ENCODE measurements around the gene ZNF296. TPM values are rescaled to one million over a fixed set of nuclear protein-coding genes. Genes with fewer than 3 reads are reported as not detected.

The ZNF296 gene
- total RNA-seq, 4 donors from 2014 or later, result 2.1 to 5.5 (median 5.4) TPM; not detected in 1

GRCh38 chr19:45115809-45116615 is 39.7 kb upstream of the ZNF296 start:
- TF ChIP-seq, protein P1, sequence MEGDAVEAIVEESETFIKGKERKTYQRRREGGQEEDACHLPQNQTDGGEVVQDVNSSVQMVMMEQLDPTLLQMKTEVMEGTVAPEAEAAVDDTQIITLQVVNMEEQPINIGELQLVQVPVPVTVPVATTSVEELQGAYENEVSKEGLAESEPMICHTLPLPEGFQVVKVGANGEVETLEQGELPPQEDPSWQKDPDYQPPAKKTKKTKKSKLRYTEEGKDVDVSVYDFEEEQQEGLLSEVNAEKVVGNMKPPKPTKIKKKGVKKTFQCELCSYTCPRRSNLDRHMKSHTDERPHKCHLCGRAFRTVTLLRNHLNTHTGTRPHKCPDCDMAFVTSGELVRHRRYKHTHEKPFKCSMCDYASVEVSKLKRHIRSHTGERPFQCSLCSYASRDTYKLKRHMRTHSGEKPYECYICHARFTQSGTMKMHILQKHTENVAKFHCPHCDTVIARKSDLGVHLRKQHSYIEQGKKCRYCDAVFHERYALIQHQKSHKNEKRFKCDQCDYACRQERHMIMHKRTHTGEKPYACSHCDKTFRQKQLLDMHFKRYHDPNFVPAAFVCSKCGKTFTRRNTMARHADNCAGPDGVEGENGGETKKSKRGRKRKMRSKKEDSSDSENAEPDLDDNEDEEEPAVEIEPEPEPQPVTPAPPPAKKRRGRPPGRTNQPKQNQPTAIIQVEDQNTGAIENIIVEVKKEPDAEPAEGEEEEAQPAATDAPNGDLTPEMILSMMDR (IDR thresholded peaks at IDR 0.05), result no peak
- no peak for TF ChIP-seq POLR2A (IDR thresholded peaks at IDR 0.05)
- H3K27ac ChIP-seq, result no peak overlapping the region
- H3K27me3 ChIP-seq, result no peaks in the 10 kb centered on the region
- no peak overlapping the region for H3K4me3 ChIP-seq
- DNase-seq, result no peak
- H3K9me3 ChIP-seq, result no peaks in the 10 kb centered on the region
- peaks cover 0 to 58% (median 19%) of the 10 kb centered on the region in 4 donors for H3K4me1 ChIP-seq
- no peaks in the 10 kb centered on the region for H3K36me3 ChIP-seq

- Histone ChIP-seq H3K27me3 (no peaks in the 10 kb centered on the region), H3K9me3 (no peaks in the 10 kb centered on the region), H3K4me1 (peaks cover 0 to 52% (median 16%) of the 10 kb centered on the region in 4 donors), H3K36me3 (no peaks in the 10 kb centered on the region), H3K27ac (peak overlapping the region in 1 of 4 donors; percentile 78), H3K4me3 (no peak overlapping the region)
- no peak for DNase-seq
- TF ChIP-seq POLR2A (IDR thresholded peaks at IDR 0.05), result no peak
- TF ChIP-seq, protein P1 (IDR thresholded peaks at IDR 0.05), result no peak
Measured at GRCh38 chr19:45114116-45114515, 37.8 kb upstream of the ZNF296 start.

DNA sequence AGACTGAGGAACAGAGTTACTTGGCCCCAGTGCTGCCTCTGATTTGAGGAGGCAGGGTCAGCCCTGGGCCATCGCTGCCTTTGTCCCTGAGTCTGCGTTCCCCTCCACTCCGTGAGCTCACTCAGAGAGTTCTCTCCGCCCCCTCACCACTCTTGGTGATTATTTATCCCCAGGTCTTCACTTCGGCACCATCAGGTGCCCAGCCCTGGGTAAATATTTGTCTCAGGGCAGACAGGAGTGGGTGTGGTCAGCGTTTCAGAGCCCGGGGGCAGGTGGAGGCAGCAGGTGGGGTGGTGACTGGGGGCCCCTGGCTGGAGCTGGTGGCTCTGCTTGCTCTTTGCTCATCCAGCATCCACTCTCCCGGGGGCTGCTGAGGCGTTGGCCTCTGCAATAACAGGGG is 37.4 kb upstream of the ZNF296 start:
- Histone ChIP-seq H3K27ac (peak overlapping the region in 2 of 4 donors; percentile 56 to 78), H3K4me1 (peaks cover 0 to 47% (median 14%) of the 10 kb centered on the region in 4 donors), H3K4me3 (peak overlapping the region in 1 of 4 donors; percentile 28), H3K9me3 (no peaks in the 10 kb centered on the region), H3K27me3 (no peaks in the 10 kb centered on the region), H3K36me3 (no peaks in the 10 kb centered on the region)
- peak in 2 of 3 donors; percentile 57 to 72 for DNase-seq
- TF ChIP-seq POLR2A (IDR thresholded peaks at IDR 0.05), result peak in 1 of 2 donors; percentile 38
- TF ChIP-seq, protein P1 (IDR thresholded peaks at IDR 0.05), result peak in 1 of 6 experiments; percentile 29

GRCh38 chr19:45112111-45112827 is 36.0 kb upstream of the ZNF296 start:
- DNase-seq, result no peak
- Histone ChIP-seq H3K27ac (peak overlapping the region in 2 of 4 donors; percentile 56 to 78), H3K4me3 (no peak overlapping the region), H3K27me3 (no peaks in the 10 kb centered on the region), H3K36me3 (no peaks in the 10 kb centered on the region), H3K9me3 (no peaks in the 10 kb centered on the region), H3K4me1 (peaks cover 0 to 34% (median 7%) of the 10 kb centered on the region in 4 donors)
- TF ChIP-seq POLR2A (IDR thresholded peaks at IDR 0.05), result no peak
- TF ChIP-seq, protein P1 (IDR thresholded peaks at IDR 0.05), result no peak

- DNase-seq, result no peak
- no peak for TF ChIP-seq POLR2A (IDR thresholded peaks at IDR 0.05)
- TF ChIP-seq, protein P1 (IDR thresholded peaks at IDR 0.05), result no peak
- Histone ChIP-seq H3K27ac (no peak overlapping the region), H3K27me3 (no peaks in the 10 kb centered on the region), H3K36me3 (no peaks in the 10 kb centered on the region), H3K4me1 (peaks cover 0 to 30% (median 0%) of the 10 kb centered on the region in 4 donors), H3K9me3 (no peaks in the 10 kb centered on the region), H3K4me3 (no peak overlapping the region)
Measured at GRCh38 chr19:45110851-45111266, 34.6 kb upstream of the ZNF296 start.
